Skin epidermis (tissue), 12 donors: ENCODE data around the gene BACH1.

ENCODE experiments used
- H3K27ac ChIP-seq, 21 experiments: fragments of 200-600 bp; sonication (generic) in 11 of 21; one replicate each; pipeline ENCODE4 v1.5.0; 2020; ENCODE audit warnings: mild to moderate bottlenecking in 3 of 21, inconsistent platforms in 2 of 21, moderate library complexity in 2 of 21
- H3K4me3 ChIP-seq, 7 experiments: fragments of 200-600 bp; sonication (generic) in 2 of 7; one replicate each; pipeline ENCODE4 v1.5.0; 2020; ENCODE audit warnings: inconsistent platforms in 2 of 7, mild to moderate bottlenecking in 2 of 7, moderate library complexity in 1 of 7

The BACH1 gene

DNA sequence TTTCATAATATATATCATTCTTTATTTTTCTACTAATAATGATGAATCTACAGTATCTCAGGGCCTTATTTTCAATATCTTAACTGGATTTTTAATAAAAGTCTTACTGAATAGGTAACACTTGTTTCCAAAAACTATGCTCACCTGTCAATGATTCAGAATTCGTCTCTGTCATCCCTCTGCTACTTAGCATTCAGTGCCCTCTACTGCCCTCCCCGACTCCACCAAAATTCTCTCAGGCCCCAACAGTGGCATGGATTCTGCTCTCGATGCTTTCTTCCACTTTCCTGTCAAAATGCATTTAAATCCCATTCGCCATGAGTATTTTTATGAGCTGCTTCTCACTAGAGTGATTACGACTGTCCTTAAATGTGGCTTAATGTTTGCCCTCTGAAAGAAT lies 10.5 kb upstream of the BACH1 start:
- Histone ChIP-seq H3K27ac (no peak overlapping the region), H3K4me3 (no peak overlapping the region)

DNA sequence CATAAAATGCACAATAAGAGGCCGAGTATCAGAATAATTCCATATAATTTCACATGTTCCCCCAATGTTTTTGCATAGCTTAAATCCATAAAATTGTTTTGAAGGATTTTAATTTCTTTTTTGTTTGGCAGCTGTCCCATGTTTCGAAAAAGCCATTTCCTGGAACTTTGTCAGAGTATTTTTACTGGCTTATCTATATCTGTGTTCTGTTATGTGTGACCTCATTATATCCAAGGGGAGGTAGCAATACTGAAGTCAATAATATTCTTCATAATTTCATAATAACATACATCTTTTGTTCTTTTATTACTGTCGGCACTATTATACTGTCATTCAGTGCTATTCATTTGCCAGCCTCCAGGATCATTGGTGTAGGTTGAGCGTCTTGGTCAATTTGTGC lies 9.4 kb upstream of the BACH1 start:
- Histone ChIP-seq H3K4me3 (no peak overlapping the region), H3K27ac (no peak overlapping the region)

DNA sequence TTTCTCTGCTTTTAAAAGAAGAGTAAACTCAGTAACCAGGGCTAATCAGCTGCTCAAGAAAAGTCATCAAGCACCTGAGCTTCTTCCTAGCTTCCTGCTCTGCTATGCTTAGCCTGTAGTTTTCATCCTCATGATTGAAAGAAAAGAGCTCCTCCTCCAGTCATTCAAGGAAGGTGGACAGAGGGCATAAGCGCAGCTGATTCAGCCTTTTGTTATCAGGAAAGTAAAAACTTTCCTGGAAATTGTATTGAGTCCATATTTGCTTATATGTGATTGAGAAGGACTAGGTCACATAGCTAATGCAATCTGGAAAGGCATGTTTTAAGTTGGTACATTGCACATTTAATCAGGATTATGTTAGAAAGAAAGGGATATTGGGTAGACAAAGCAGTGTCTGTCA lies 8.5 kb upstream of the BACH1 start:
- no peak overlapping the region for H3K4me3 ChIP-seq
- no peak overlapping the region for H3K27ac ChIP-seq

DNA sequence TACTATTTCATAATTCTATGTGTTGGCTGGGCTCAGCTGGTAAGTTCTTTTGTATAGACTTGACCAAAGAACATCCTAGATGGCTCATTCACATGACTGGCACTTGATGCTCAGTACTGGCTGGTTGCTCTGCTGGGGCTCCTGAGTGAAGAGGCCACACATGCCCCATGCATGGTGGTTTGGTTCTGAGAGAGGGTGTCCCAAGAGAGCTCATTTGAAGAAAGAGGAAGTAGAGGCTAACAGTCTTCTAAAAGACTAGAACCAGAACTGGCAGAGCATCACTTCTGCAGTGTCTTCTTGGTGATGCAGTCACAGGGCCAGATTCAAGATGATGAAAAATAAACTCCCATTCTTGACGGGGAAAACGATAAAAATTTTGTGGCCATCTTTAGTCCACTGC lies 5.2 kb upstream of the BACH1 start:
- H3K27ac ChIP-seq = no peak overlapping the region
- H3K4me3 ChIP-seq = no peak overlapping the region

DNA sequence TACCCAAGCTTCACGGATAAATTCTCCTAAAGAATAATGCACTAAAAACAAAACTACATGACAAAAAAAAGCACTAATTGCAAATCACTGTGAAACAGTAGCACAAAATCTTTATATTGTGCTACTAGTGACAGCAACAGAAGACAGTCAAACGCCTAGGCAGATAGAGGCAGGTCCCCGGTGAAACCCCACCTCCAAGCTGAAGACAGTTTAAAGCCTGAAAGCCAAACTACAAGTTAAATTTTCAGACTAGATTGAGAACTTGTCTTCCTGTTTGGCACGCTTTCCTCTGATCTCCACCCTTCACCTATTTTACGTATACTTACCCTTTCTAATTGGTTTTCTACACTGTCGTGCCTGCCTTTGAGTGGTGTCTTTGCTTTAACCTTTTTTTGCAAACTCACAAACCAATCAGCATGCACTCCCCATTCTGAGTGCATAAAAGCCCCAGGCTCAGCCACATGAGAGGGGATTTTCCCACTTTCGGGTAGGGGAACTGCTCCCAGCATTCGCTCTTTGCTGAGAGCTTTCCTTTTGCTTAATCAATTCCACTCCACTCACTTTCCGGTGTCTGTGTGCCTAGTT lies 3.6 kb upstream of the BACH1 start:
- Histone ChIP-seq H3K4me3 (no peak overlapping the region), H3K27ac (peak overlapping the region in 5 of 21 experiments; percentile 4 to 48 (median 21))

DNA sequence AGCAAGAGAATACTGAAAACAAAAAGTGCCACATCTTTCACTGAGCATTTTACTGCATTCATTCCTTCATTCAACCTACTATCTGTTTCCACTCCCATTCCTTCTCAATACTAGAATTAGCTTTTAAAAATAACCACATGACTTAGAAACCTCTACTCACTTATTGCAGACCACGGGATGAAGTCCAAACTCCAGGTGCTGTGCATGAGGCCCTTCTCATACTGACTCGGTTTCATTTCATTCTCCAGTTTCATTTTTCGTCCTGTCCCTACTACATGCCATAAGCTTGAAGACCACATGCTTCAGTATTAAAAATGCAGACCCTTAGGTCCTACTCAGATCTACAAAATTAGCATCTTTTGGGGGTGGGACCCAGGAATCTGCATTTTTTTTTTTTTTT lies 2.3 kb upstream of the BACH1 start:
- Histone ChIP-seq H3K4me3 (no peak overlapping the region), H3K27ac (no peak overlapping the region)

DNA sequence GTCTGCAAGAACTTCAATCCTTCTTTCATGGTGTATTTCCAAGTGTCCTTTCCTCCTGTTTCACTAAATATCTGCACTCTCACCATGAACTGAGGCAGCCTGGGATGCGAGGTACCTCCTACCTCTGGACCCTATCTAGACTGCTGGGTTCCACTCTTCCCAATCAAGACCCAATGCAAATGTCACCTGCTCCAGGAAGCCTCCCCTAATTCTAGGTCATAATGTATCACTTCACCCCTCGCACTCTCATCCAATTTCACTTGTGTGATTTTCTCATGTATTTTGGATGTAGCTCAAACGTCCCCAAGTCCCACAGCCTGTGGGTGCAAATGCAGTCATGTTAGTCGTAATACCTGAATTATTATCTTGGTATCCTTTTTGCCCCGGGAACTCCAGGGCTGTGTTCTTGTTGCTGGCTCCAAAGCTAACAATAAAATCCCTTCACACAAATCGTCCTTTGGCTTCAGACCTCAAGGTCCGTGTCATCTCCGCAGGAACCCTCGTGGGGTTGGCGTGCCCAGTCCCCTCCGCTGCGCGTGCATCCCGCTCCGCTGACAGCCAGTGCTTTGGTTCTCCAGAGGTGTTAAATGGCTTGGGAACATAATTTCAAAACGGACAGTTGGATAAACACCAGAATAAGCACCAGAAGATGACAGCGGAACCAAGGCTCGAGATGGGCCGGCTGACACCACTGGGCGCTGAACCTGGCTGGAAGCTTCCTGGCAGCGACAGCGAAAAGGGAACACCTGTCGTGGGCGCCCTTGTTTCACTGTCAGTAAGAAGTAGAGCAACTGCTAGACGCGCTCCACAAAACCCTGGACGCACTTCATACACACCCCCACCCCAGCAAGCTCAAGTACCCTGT lies 1.0 kb upstream of the BACH1 start:
- H3K4me3 ChIP-seq = peak overlapping the region; percentile 50 to 95 (median 82)
- H3K27ac ChIP-seq = peak overlapping the region in 20 of 21 experiments; percentile 50 to 100 (median 98)

DNA sequence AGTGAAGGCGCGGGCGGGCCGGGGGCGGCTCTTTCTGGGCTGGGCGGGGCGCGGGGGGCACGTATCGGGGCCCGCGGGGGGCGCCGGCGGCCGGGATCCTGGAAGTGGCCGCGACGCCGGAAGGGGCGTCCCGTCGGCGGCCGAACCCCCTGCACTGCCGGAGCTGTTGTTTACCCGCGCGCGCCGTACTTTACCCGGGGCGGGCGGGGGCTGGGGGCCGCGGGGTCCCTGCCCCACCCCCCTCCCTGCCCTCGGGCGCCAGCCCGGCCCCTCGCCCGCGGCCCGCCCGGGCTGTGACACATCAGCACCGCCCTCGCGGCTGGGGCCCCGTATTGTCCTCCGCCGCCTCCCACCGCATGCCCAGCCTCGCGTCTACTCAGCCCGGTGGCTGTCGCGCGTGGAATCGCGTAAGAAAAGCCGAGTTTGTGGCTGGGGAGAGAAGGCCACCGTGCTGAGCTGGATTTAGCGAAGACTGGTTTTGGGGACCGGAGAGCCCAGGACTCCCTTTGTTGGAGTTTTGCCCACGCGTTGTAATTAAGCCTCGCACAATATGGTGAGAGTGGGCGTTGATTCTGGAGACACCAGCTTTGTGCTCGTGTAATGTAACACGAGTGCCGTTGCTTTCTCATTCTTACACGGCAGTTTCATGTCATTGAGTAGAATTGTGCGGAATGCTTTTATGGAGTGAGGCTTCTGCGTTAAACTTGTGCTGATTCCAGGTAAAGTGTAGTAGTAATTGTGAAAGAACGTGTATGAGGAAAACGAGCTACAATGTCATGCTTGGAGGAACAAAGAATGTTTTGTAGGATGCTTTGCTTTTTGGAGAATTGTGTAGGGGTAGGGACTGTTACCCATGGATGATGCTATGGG lies 559 bp downstream of the BACH1 start:
- Histone ChIP-seq H3K27ac (peak overlapping the region; percentile 92 to 100 (median 99)), H3K4me3 (peak overlapping the region; percentile 50 to 95 (median 82))

DNA sequence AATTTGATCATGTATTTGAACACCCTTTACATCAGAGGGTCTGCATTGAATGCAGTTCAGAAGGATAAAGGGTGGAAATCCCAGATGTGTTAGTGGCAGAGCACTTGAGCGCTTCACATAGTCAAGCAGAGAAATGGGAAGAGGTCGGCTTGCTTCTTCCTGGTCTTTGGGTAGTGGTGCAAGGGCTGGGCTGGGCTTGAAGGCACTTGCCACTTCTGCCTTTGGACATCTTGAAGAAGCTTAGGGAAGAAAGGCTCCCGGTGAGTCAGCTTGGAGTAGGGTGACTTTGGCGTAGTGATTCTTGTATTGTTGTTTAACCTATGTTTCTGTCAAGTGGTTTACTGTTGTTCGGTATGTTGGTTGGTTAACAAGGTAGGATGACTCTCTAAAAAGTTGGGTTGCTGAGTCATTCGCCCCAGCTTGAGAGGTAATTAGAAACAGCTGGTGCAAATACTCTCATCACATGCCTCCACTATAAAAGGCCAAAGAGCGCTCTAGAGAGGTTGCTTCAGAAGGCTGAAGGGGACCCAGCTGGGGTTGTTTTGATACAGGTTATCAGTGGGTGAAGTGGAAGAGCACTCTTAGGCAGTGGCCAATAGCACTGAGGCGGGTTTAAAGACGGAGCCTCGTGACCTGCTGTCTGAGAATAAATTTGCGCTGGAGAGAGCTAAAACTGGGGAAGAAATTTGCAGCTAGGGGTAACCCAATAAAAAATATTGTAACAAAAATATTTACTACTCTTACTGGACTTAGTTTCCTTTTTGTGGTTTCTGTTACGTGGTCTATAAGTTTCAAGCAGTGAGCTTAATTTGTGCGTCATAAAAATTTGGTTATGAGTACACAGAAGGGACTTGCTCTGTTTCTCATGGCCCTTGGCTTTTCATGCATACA lies 1.4 kb downstream of the BACH1 start:
- Histone ChIP-seq H3K4me3 (peak overlapping the region; percentile 50 to 95 (median 82)), H3K27ac (peak overlapping the region; percentile 92 to 100 (median 99))

DNA sequence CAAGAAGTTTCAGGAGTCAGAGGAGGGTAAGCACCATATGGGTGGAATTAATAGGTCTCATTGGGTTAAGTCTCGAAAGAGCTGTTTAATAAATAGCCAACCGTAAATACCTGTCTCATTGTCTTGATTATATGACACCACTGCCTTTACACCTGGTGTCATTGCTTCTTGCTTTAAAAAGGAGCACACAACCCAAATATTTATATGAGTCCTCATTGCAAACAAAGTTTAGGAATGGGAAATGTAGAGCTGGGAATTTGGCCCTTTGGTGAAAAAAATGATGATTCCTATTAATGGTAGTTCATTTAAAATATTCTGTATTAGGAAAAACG lies 2.1 kb downstream of the BACH1 start:
- peak overlapping the region; percentile 1 to 95 (median 72) for H3K4me3 ChIP-seq
- peak overlapping the region in 14 of 21 experiments; percentile 12 to 100 (median 97) for H3K27ac ChIP-seq

DNA sequence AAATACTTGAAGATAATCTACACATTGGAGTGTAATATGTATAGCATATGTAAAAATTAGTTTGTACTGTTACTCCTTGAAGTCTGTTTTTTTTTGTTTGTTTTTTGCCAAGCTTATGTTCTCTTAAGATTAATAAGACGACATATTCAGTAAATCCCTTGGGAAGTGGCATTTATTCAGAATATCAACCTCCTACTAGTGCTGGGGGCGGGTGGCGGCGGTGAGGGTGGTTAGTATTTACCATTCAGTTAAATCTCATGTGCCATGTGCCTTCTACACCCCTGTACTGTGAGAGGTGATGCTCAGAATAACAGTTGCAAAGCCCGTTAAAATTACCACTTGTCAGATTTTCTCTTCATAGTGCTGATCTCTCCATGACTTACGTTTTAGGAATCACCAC lies 3.0 kb downstream of the BACH1 start:
- H3K27ac ChIP-seq = peak overlapping the region in 4 of 21 experiments; percentile 11 to 64 (median 26)
- peak overlapping the region in 2 of 7 experiments; percentile 82 to 87 for H3K4me3 ChIP-seq

DNA sequence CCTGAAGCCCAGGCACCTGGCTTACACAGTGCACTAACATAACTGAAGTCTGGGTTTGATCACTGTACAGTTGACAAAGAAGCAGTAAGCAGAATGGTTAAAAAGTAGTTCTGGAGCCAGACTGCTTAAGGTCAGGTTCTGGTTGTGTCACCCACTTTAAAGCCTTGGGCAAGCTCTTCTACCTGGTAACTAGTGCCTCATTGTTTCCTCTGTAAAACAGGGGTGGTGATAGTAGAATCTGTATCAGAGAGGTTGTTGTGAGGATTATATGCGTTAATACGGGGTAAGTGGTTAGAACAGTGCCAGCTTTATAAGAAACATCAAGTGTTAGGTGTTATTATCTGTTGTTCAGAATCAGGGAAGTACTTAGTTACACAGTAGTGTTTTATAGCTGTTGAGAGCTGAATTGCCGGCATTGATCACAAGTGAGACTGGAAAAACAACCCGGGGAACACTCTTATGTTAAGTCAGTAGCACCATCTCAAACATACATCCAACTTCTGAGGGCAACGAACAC lies 3.7 kb downstream of the BACH1 start:
- Histone ChIP-seq H3K4me3 (peak overlapping the region in 1 of 7 experiments; percentile 82), H3K27ac (peak overlapping the region in 13 of 21 experiments; percentile 11 to 71 (median 34))

DNA sequence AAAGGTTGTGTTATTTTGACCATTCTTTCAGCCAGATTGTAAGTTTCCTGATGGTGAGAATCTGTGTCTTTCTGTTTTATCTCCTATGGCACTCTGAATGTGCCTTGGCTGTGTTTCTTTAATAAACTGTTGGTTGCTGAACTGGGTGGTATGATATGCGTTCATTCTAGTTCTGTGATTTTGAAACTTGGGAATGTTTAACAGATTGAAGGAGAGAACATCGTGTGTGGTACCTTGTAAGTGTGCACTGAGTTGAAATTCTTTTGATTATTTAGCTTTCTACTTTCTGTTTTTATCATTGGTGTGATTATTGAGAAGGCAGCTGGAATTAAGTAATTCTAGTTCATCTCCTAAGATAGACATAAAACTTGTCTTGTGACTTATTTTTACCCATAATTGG lies 4.6 kb downstream of the BACH1 start:
- H3K27ac ChIP-seq = peak overlapping the region in 5 of 21 experiments; percentile 13 to 71 (median 40)

DNA sequence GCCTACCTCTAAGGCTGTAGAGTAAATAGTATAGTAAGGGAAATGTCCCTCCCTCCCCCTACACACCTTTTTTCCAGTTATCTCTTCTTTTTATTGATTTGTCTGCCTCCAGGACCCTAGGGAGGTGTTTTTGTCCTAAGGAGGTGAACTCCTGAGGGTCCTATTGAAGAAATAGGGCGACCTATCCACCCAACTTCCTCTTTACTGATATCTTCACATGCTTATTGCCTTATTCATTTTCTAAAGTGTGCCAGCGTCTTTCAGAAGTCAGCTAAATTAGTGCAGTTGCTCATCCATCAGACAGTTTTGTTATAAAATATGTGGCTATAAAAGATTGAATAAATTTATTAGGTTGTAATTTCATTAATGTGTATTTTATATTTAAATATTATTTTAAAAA lies 5.9 kb downstream of the BACH1 start:
- H3K4me3 ChIP-seq = no peak overlapping the region
- H3K27ac ChIP-seq = peak overlapping the region in 5 of 21 experiments; percentile 2 to 64 (median 11)

More for the DNA sequence above, 4.6 kb downstream of the BACH1 start:
- H3K4me3 ChIP-seq = no peak overlapping the region

DNA sequence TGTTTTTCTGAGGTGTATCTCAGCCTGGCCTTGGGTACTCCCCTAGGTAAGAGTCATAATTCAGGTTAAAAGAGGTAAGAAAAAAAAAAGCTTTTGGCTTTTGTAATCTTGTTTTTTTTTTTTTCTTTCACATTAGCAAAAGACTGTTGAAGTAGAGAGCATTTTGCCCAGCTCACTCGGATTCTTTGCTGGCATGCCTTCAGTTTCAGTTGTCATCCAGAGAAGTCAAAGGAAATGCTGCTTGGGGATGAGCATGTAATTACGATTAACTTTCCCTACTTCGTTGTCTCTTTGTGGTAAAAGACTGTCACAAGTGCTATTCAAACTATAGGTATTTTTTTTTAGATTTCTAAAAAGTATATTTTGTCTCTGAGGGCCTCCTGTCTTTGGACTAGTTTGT lies 6.3 kb downstream of the BACH1 start:
- peak overlapping the region in 6 of 21 experiments; percentile 2 to 64 (median 21) for H3K27ac ChIP-seq
- no peak overlapping the region for H3K4me3 ChIP-seq

DNA sequence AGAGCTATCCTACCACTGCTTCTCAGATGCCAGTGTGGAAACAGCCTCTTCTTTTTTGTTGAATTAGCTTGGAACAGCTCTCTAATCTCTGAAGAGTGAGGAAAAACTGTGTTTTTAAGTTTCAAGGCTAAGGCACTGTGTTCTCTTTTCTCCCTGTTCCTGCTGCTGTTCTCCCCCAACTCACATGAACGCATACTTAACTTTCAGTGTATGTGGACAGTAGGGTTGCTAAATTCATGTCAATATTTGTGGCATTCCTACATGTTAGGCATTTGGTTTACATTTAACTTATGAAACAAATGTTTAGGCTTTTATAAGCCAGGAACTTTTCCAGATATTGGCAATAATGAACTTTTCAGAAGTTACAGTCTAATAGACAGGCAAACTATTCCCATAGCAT lies 6.8 kb downstream of the BACH1 start:
- Histone ChIP-seq H3K4me3 (no peak overlapping the region), H3K27ac (peak overlapping the region in 5 of 21 experiments; percentile 2 to 64 (median 31))

DNA sequence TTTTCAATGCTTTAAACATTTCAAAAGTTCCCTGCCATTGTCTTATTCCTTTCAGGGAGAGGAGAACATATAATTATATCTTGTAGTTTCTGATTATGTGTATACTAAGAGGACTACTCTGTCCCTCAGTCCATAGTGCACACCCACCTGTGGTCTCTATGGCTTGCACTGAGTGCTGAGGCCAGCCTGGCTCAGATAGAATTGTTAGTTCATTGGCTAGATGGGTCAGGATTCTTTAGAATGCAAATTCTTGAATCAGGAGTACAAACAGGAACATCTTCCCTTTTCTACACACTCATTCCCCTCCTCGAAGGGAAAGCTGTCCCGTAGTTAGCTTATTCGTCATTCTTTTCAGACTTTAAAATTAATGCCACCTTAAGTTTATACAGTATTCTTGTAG lies 8.2 kb downstream of the BACH1 start:
- Histone ChIP-seq H3K27ac (no peak overlapping the region), H3K4me3 (no peak overlapping the region)

DNA sequence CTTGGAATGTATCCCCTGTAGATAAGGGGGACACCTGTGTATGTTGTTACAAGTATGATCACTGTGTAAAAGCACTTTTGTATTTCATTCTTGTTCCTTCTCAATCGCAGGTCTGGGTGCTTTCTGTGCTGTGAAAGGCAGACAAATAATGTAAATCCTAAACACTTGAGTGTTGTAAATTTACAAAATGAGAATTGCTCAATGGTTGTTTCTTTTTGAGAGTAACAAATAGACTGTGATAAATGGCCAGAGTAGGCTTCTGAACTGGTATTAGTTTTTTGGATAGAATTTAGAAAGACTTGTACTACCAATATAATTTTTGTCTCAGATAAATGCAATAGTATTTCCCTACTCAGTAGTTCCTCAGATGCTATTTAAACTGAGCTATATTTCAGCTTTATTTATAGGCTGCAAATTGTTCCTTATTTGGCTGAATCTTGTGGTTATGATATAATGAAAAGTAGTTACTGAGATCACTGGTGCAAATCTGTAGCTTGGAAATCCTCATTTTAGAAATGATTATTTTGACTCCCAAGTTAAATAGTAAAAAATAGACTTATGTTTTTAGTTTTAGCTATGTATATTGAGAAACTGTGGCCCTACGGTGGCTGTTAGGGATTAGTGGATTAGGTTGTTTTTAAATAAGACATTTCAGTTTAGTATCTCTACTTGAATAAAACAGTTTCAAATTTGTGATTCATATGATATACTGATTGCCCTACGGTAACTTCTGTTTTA lies 9.2 kb downstream of the BACH1 start:
- Histone ChIP-seq H3K27ac (peak overlapping the region in 2 of 21 experiments; percentile 3 to 6), H3K4me3 (no peak overlapping the region)
